H1 (cell line): ENCODE measurements around the gene IL32. TPM values are rescaled to one million over a fixed set of nuclear protein-coding genes. Genes with fewer than 3 reads are reported as not detected.

ENCODE experiments used
- CTCF ChIA-PET: fragments of 300-600 bp; sonication (Branson Sonifier 250); formaldehyde crosslinking; loops from one replicate; lab custom pipeline; 2021; ENCODE audit not compliant: partially characterized antibody; lab: Charles Lee
- POLR2A ChIA-PET: fragments of 300-600 bp; sonication (Branson Sonifier 250); formaldehyde crosslinking; loops from one replicate; lab custom pipeline; 2021; ENCODE audit warnings: inconsistent platforms; ENCODE audit not compliant: partially characterized antibody; lab: Charles Lee
- DNase-seq, 2 experiments: peaks; one replicate each; pipeline versions ENCODE4 v3.0.0 to v3.0.0-alpha.2; 2010 to 2022; ENCODE audit warnings: low spot score in 2 of 2, low read depth in 1 of 2, mixed read lengths in 1 of 2
- FAIRE-seq: peaks from 2 replicates; lab custom pipeline; 2011; peaks lifted over from hg19 to GRCh38; lab: Jason Lieb, UNC
- H2AFZ ChIP-seq: 2 replicates; pipeline ENCODE4 v1.8.1; 2012; ENCODE audit warnings: low read length, inconsistent platforms
- H2AK5ac ChIP-seq: 2 replicates; pipeline ENCODE4 v1.6.1; 2013; ENCODE audit warnings: low read depth, low read length
- H2BK120ac ChIP-seq: replicated peaks from 2 replicates; pipeline ENCODE3; 2013; ENCODE audit warnings: low read depth, low read length, inconsistent platforms
- H2BK12ac ChIP-seq: 2 replicates; pipeline ENCODE4 v1.6.1; 2013; ENCODE audit warnings: low read depth, low read length
- H2BK15ac ChIP-seq: 2 replicates; pipeline ENCODE4 v1.6.1; 2013; ENCODE audit warnings: low read length
- H2BK20ac ChIP-seq: 2 replicates; pipeline ENCODE4 v1.6.1; 2013; ENCODE audit warnings: low read length
- H2BK5ac ChIP-seq: 2 replicates; pipeline ENCODE4 v1.6.1; 2013; ENCODE audit warnings: low read depth, low read length
- H3K14ac ChIP-seq: 2 replicates; pipeline ENCODE4 v1.6.1; 2013; ENCODE audit warnings: inconsistent platforms; ENCODE audit not compliant: insufficient read length
- H3K18ac ChIP-seq: 2 replicates; pipeline ENCODE4 v1.6.1; 2013; ENCODE audit warnings: low read length; ENCODE audit errors: extremely low read depth
- H3K23ac ChIP-seq: 2 replicates; pipeline ENCODE4 v1.6.1; 2013; ENCODE audit warnings: inconsistent platforms; ENCODE audit not compliant: insufficient read length
- H3K23me2 ChIP-seq: 2 replicates; pipeline ENCODE4 v1.6.1; 2013; ENCODE audit warnings: low read depth, low read length
- H3K27ac ChIP-seq: 2 replicates; pipeline ENCODE4 v1.6.1; 2011; ENCODE audit warnings: low read depth, low read length, inconsistent platforms
- H3K27me3 ChIP-seq, 4 experiments: replicated peaks in 1 of 4; 1 replicate in 1 of 4; 2 replicates in 3 of 4; pipeline versions ENCODE4 v1.6.1 to v1.8.1; 2011 to 2013; ENCODE audit warnings: low read length in 3 of 4, mild to moderate bottlenecking in 3 of 4, inconsistent platforms in 2 of 4, mixed read lengths in 2 of 4, moderate library complexity in 1 of 4; ENCODE audit not compliant: control insufficient read depth in 3 of 4, insufficient read depth in 3 of 4; ENCODE audit errors: extremely low read depth in 1 of 4
- H3K36me3 ChIP-seq, 4 experiments: 2 replicates each; pipeline versions ENCODE4 v1.6.1 to v1.8.1; 2011 to 2013; ENCODE audit warnings: mild to moderate bottlenecking in 4 of 4, low read length in 3 of 4, moderate library complexity in 2 of 4, control low read depth in 1 of 4, inconsistent platforms in 1 of 4; ENCODE audit not compliant: insufficient read depth in 4 of 4, control insufficient read depth in 2 of 4
- H3K4ac ChIP-seq: replicated peaks from 2 replicates; pipeline ENCODE3; 2013; ENCODE audit warnings: low read length, low read depth, mixed read lengths, inconsistent platforms; ENCODE audit not compliant: insufficient read length
- H3K4me1 ChIP-seq, 4 experiments: replicated peaks in 1 of 4; 1 replicate in 1 of 4; 2 replicates in 3 of 4; pipeline versions ENCODE4 v1.6.1 to v1.8.1; 2011 to 2013; ENCODE audit warnings: low read length in 3 of 4, inconsistent platforms in 2 of 4, mixed read lengths in 1 of 4; ENCODE audit not compliant: insufficient read depth in 4 of 4, control insufficient read depth in 3 of 4
- H3K4me2 ChIP-seq, 2 experiments: 2 replicates each; pipeline versions ENCODE4 v1.6.1 to v1.8.1; 2011 to 2013; ENCODE audit warnings: low read depth in 2 of 2, low read length in 2 of 2, control low read depth in 1 of 2, inconsistent platforms in 1 of 2, mild to moderate bottlenecking in 1 of 2; ENCODE audit not compliant: insufficient read depth in 1 of 2
- H3K4me3 ChIP-seq, 4 experiments: fragments of 200-600, 300-600 bp in 1 of 4; sonication (generic), shearing (Covaris generic), sonication (Bioruptor Twin) in 1 of 4; 2 replicates each; pipeline versions ENCODE4 v1.5.1 to v1.8.1; 2011 to 2016; ENCODE audit warnings: low read length in 4 of 4, low read depth in 3 of 4, control low read depth in 2 of 4, inconsistent platforms in 2 of 4, mild to moderate bottlenecking in 2 of 4, mixed read lengths in 1 of 4, moderate library complexity in 1 of 4; ENCODE audit not compliant: insufficient read depth in 2 of 4; ENCODE audit errors: extremely low read depth in 1 of 4
- H3K56ac ChIP-seq: replicated peaks from 2 replicates; pipeline ENCODE3; 2013; ENCODE audit warnings: low read depth, mild to moderate bottlenecking, mixed read lengths, low read length, inconsistent platforms; ENCODE audit not compliant: insufficient read length
- H3K79me1 ChIP-seq: 2 replicates; pipeline ENCODE4 v1.6.1; 2013; ENCODE audit warnings: low read depth, low read length, control low read depth
- H3K79me2 ChIP-seq, 2 experiments: 2 replicates each; pipeline versions ENCODE4 v1.6.1 to v1.8.1; 2012 to 2013; ENCODE audit warnings: low read length in 2 of 2, mild to moderate bottlenecking in 2 of 2, inconsistent platforms in 1 of 2; ENCODE audit not compliant: insufficient read depth in 2 of 2, control insufficient read depth in 1 of 2
- H3K9ac ChIP-seq, 4 experiments: replicated peaks in 1 of 4; 1 replicate in 1 of 4; 2 replicates in 3 of 4; pipeline versions ENCODE4 v1.6.1 to v1.8.1; 2011 to 2013; ENCODE audit warnings: low read depth in 3 of 4, low read length in 3 of 4, control low read depth in 2 of 4, mild to moderate bottlenecking in 2 of 4, moderate library complexity in 2 of 4, inconsistent platforms in 1 of 4; ENCODE audit errors: extremely low read depth in 1 of 4
- H3K9me3 ChIP-seq, 2 experiments: 2 replicates each; pipeline versions ENCODE4 v1.6.1 to v1.8.1; 2012 to 2013; ENCODE audit warnings: mild to moderate bottlenecking in 2 of 2, moderate library complexity in 2 of 2, control low read depth in 1 of 2, inconsistent platforms in 1 of 2, low read depth in 1 of 2, low read length in 1 of 2, mixed read lengths in 1 of 2; ENCODE audit not compliant: insufficient read depth in 2 of 2
- H4K20me1 ChIP-seq, 2 experiments: replicated peaks in 1 of 2; 2 replicates each; pipeline versions ENCODE3 to v1.8.1; 2011 to 2013; ENCODE audit warnings: inconsistent platforms in 2 of 2, low read length in 2 of 2, mild to moderate bottlenecking in 1 of 2; ENCODE audit not compliant: insufficient read depth in 2 of 2, control insufficient read depth in 1 of 2
- H4K5ac ChIP-seq: 2 replicates; pipeline ENCODE4 v1.6.1; 2013; ENCODE audit warnings: low read length, low read depth, mixed read lengths, inconsistent platforms; ENCODE audit not compliant: insufficient read length
- H4K8ac ChIP-seq: 2 replicates; pipeline ENCODE4 v1.8.0; 2013; ENCODE audit warnings: mild to moderate bottlenecking, moderate library complexity, low read length, inconsistent platforms; ENCODE audit not compliant: insufficient read depth; ENCODE audit errors: extremely low read depth
- H4K91ac ChIP-seq: replicated peaks from 2 replicates; pipeline ENCODE3; 2013; ENCODE audit warnings: low read length, mixed read lengths, inconsistent platforms; ENCODE audit not compliant: insufficient read length
- BACH1 ChIP-seq: IDR thresholded peaks from 2 replicates; pipeline ENCODE4 v1.6.1; 2012; ENCODE audit warnings: low read length, improper control_type of control experiment
- BCL11A ChIP-seq, 2 experiments: IDR thresholded peaks; one replicate each; pipeline ENCODE4 v1.6.1; 2011; ENCODE audit warnings: low read depth in 2 of 2, low read length in 2 of 2, mild to moderate bottlenecking in 2 of 2
- CBX8 ChIP-seq: fragments of 300-800, 300-1000 bp; sonication (generic); IDR thresholded peaks from 2 replicates; pipeline ENCODE4 v1.7.1; 2016; ENCODE audit warnings: low read depth, low read length, borderline replicate concordance
- EP300 ChIP-seq, 2 experiments: IDR thresholded peaks; 1 replicate in 1 of 2; 2 replicates in 1 of 2; pipeline ENCODE4 v1.6.1; 2011 to 2012; ENCODE audit warnings: low read depth in 2 of 2, low read length in 2 of 2, mild to moderate bottlenecking in 2 of 2, borderline replicate concordance in 1 of 2, inconsistent platforms in 1 of 2, moderate library complexity in 1 of 2
- EZH2 ChIP-seq: fragments of 200-600 bp; sonication (generic); IDR thresholded peaks from 2 replicates; pipeline ENCODE4 v1.7.1; 2012; ENCODE audit warnings: low read depth, mild to moderate bottlenecking, moderate library complexity, low read length, inconsistent platforms; ENCODE audit not compliant: severe bottlenecking
- POU5F1 ChIP-seq: IDR thresholded peaks from 2 replicates; pipeline ENCODE4 v1.6.1; 2011; ENCODE audit warnings: low read depth, mild to moderate bottlenecking, low read length, moderate library complexity
- SAP30 ChIP-seq: fragments of 300-600 bp; sonication (generic); IDR thresholded peaks from 2 replicates; pipeline ENCODE4 v1.7.1; 2012; ENCODE audit warnings: low read length, moderate library complexity, mild to moderate bottlenecking, inconsistent platforms; ENCODE audit not compliant: insufficient read depth, insufficient replicate concordance
- SIX5 ChIP-seq: IDR thresholded peaks from 2 replicates; pipeline ENCODE4 v1.6.1; 2011; ENCODE audit warnings: mild to moderate bottlenecking, low read depth, low read length
- YY1 ChIP-seq: IDR thresholded peaks from 2 replicates; pipeline ENCODE4 v1.6.1; 2011; ENCODE audit warnings: low read depth, mild to moderate bottlenecking, low read length
- WGBS, 2 experiments: shearing (Covaris generic) in 1 of 2; methylation state at CpG; one replicate each; pipeline versions ENCODE4 v1.1.6 to v1.1.7; 2013 to 2015; ENCODE audit warnings: low lambda C conversion rate in 2 of 2, mixed read lengths in 2 of 2, inconsistent platforms in 1 of 2, low coverage in 1 of 2, missing lambda C conversion rate in 1 of 2; ENCODE audit not compliant: insufficient replicate concordance in 2 of 2, insufficient coverage in 1 of 2, insufficient read length in 1 of 2; ENCODE audit errors: extremely low coverage in 1 of 2, missing lambda C conversion rate in 1 of 2; 5-methylcytosine and 5-hydroxymethylcytosine counted together
- polyA plus RNA-seq, 7 experiments: library from polyadenylated mRNA; depleted of rRNA in 3 of 7; stranded (reverse) in 5 of 7; unstranded in 2 of 7; fragments of >200 nt in 5 of 7; fragments of 200-250 nt in 2 of 7; gene quantifications; 1 replicate in 5 of 7; 2 replicates in 1 of 7; 4 replicates in 1 of 7; pipeline versions ENCODE4 v1.2.1 to v1.2.3, GENCODE V29; 2011 to 2013; ENCODE audit warnings: missing spikeins in 2 of 7, mixed read lengths in 2 of 7
- total RNA-seq: library from RNA; stranded (reverse); fragmentation: NEBNext Ultra II Directional; extraction: Animal tissue kit (Norgen Biotek cat#: 25700); gene quantifications from 2 replicates; pipeline ENCODE4 v1.2.1, GENCODE V29; 2021
- TF ChIP-seq, protein P1 (sequence below): IDR thresholded peaks from 2 replicates; pipeline ENCODE4 v1.6.1; 2012; ENCODE audit warnings: inconsistent platforms

IL32 gene
- total and polyA plus RNA-seq, 2 of the 8 experiments (the other 6 are each of a cell fraction or from before 2014, with no cell fraction given): 2.7 to 5.0 TPM

DNA sequence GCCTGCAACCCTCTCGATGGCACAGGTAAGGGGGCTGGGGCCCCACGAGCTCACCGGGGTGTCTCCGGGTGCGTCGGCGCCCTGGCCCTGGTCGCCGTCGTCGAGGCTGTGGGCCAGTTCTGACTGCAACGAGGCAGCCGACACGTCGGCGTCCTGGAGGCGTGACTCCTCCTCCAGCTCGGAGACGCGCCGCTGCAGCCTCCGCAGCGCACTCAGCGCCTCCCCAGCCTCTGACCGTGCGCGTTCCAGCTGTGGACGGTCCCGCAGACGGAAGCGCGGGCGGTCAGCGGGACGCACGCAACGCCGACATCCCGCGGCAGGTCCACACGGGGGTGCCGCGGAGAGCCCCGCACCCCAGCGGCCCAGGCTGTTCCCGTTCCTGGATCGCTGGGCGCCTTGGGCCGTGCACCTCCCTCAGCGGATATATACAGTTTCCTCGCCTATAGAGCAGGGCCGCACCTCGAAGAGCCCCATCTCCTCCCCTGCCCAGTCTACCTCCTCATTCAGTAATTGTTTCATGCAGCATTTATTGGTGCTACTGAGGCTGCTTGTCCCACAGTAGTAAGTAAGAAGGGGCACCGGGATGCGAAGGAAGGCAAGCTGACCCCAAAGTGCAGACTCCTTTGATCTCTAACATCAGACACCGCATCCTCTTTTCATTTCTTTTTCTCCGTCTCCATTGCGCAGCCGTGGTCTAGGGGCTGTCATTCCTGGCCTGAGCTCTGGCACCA, 35.8 kb upstream of the IL32 start:
- ChIA-PET POLR2A (interaction anchor here (0.7 to 35.7 kb wide), 8 partner anchors 1 to 68 kb away, joined by 3 to 1808 read pairs (median 147); partner anchors contain the start of genes BICDL2, CLDN6, CLDN9 and HCFC1R1), CTCF (interaction anchor here (0.6 to 23.8 kb wide), 16 partner anchors 11 to 84 kb away, joined by 3 to 639 read pairs (median 10); partner anchors contain the start of genes CLDN6, CLDN9, HCFC1R1 and THOC6)
- no peaks in the 10 kb centered on the region for H3K79me2 ChIP-seq
- H2BK120ac ChIP-seq: no peak overlapping the region
- no peak overlapping the region; the same call in 1 of the 2 replicates for H4K8ac ChIP-seq
- peak overlapping the region; percentile 52 for H4K91ac ChIP-seq
- H3K4me3 ChIP-seq: no peak overlapping the region
- WGBS, 2 experiments: 87% methylated on average over 58 of the region's 59 CpGs; no CpG with 5 or more reads in 1 of the 2 experiments
- no peak overlapping the region for H3K18ac ChIP-seq
- H3K23me2 ChIP-seq: no peaks in the 10 kb centered on the region
- no peak overlapping the region for H2AK5ac ChIP-seq
- no peak for FAIRE-seq
- H3K27ac ChIP-seq: no peak overlapping the region
- no peak overlapping the region for H2BK12ac ChIP-seq
- H3K4me1 ChIP-seq: peaks cover 0 to 8% (median 6%) of the 10 kb centered on the region in 4 experiments; a peak in 5 of 7 replicates
- no peaks in the 10 kb centered on the region for H3K27me3 ChIP-seq
- H4K20me1 ChIP-seq: peaks cover 8 to 33% of the 10 kb centered on the region in 2 experiments
- no peak overlapping the region for H3K9ac ChIP-seq
- H3K14ac ChIP-seq: no peak overlapping the region
- H2BK5ac ChIP-seq: no peak overlapping the region
- no peaks in the 10 kb centered on the region for H3K79me1 ChIP-seq
- no peak overlapping the region for H3K23ac ChIP-seq
- no peak overlapping the region for H3K4me2 ChIP-seq
- H2AFZ ChIP-seq: no peak overlapping the region
- H2BK20ac ChIP-seq: 0 out of 2 replicates have a peak overlapping the region, but pooled peaks have one; percentile 48
- H3K4ac ChIP-seq: no peak overlapping the region
- H3K36me3 ChIP-seq: peaks cover 0 to 21% (median 9%) of the 10 kb centered on the region in 4 experiments; a peak in 7 of 8 replicates
- DNase-seq: peak in 1 of 2 experiments; percentile 41
- H2BK15ac ChIP-seq: no peak overlapping the region
- H4K5ac ChIP-seq: no peak overlapping the region
- H3K9me3 ChIP-seq: no peaks in the 10 kb centered on the region
- no peak overlapping the region for H3K56ac ChIP-seq
- TF ChIP-seq SAP30 (no peak), BCL11A (IDR thresholded peaks at IDR 0.05; ENCODE audit: low read depth in 2 of 2, low read length in 2 of 2) (no peak), BACH1 (no peak), CBX8 (no peak), SIX5 (no peak), POU5F1 (no peak), YY1 (no peak), EZH2 (no peak), EP300 (IDR thresholded peaks at IDR 0.05; ENCODE audit: borderline replicate concordance in 1 of 2, low read depth in 2 of 2, low read length in 2 of 2) (no peak)
- TF ChIP-seq, protein P1, sequence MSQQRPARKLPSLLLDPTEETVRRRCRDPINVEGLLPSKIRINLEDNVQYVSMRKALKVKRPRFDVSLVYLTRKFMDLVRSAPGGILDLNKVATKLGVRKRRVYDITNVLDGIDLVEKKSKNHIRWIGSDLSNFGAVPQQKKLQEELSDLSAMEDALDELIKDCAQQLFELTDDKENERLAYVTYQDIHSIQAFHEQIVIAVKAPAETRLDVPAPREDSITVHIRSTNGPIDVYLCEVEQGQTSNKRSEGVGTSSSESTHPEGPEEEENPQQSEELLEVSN: no peak
